K562 (cell line): ENCODE data around the gene VPS16. TPM values are rescaled to one million over a fixed set of nuclear protein-coding genes. Genes with fewer than 3 reads are reported as not detected.

Experiments
- CXXC5 ChIP-seq: fragments of 250-450 bp; sonication (Bioruptor Pico); IDR thresholded peaks from 2 replicates; pipeline ENCODE4 v1.8.0; 2022; ENCODE audit warnings: inconsistent platforms, mild to moderate bottlenecking, moderate library complexity
- HDAC1 ChIP-seq, 2 experiments: fragments of 450-650 bp; IDR thresholded peaks; 2 replicates each; pipeline ENCODE4 v1.6.1; 2016 to 2017; ENCODE audit warnings: inconsistent platforms in 1 of 2, mild to moderate bottlenecking in 1 of 2, moderate library complexity in 1 of 2
- HLTF ChIP-seq: fragments of 450-650 bp; IDR thresholded peaks from 2 replicates; pipeline ENCODE4 v1.6.1; 2016
- HMG20A ChIP-seq: fragments of 450-650 bp; formaldehyde crosslinking; conservative IDR thresholded peaks from 2 replicates; pipeline ENCODE4 v1.4.0; 2020; ENCODE audit warnings: mild to moderate bottlenecking, mixed read lengths
- KLF16 ChIP-seq: IDR thresholded peaks from 2 replicates; pipeline ENCODE4 v1.6.1; 2016; ENCODE audit warnings: antibody characterized with exemption
- MEF2D ChIP-seq: conservative IDR thresholded peaks from 2 replicates; pipeline ENCODE4 v1.6.1; 2016; ENCODE audit warnings: low read depth, missing genetic modification characterization, missing compliant biosample characterization
- RNF219 ChIP-seq: fragments of 250-450 bp; sonication (Bioruptor Pico); IDR thresholded peaks from 2 replicates; pipeline ENCODE4 v1.5.0; 2022; ENCODE audit warnings: mild to moderate bottlenecking
- SMAD2 ChIP-seq: fragments of 150-350 bp; IDR thresholded peaks from 2 replicates; pipeline ENCODE4 v1.6.1; 2014; ENCODE audit warnings: low read depth, mild to moderate bottlenecking, low read length
- XRCC3 ChIP-seq: fragments of 450-650 bp; IDR thresholded peaks from 2 replicates; pipeline ENCODE4 v1.6.1; 2017; ENCODE audit warnings: mild to moderate bottlenecking, moderate library complexity
- ZC3H4 ChIP-seq: sonication (generic); formaldehyde crosslinking; IDR thresholded peaks from 2 replicates; pipeline ENCODE4 v1.9.0; 2021; ENCODE audit warnings: missing genetic modification reagents, borderline replicate concordance
- ZNF12 ChIP-seq: sonication (generic); formaldehyde crosslinking; IDR thresholded peaks from 2 replicates; pipeline ENCODE4 v1.4.0; 2020; ENCODE audit warnings: mild to moderate bottlenecking, missing genetic modification reagents
- ZNF174 ChIP-seq: fragments of 250-450 bp; sonication (Bioruptor Pico); IDR thresholded peaks from 2 replicates; pipeline ENCODE4 v1.4.0; 2020; ENCODE audit warnings: mild to moderate bottlenecking
- ZNF318 ChIP-seq, 2 experiments: fragments of 450-650 bp; IDR thresholded peaks; 2 replicates each; pipeline ENCODE4 v1.6.1; 2016; ENCODE audit warnings: mild to moderate bottlenecking in 2 of 2, borderline replicate concordance in 1 of 2, low read depth in 1 of 2, moderate library complexity in 1 of 2
- ZNF436 ChIP-seq: fragments of 250-450, 450-650 bp; sonication (Bioruptor Pico); formaldehyde crosslinking; IDR thresholded peaks from 2 replicates; pipeline ENCODE4 v1.7.0; 2020; ENCODE audit warnings: mild to moderate bottlenecking
- ZNF764 ChIP-seq: fragments of 250-450 bp; sonication (Bioruptor Pico); IDR thresholded peaks from 2 replicates; pipeline ENCODE4 v1.4.0; 2020; ENCODE audit warnings: low read depth, mild to moderate bottlenecking, moderate library complexity
- polyA plus RNA-seq, 8 experiments: library from polyadenylated mRNA; depleted of rRNA in 4 of 8; stranded (reverse) in 5 of 8; unstranded in 3 of 8; fragments of >200 nt; fragmentation: Nextera tagmentation in 2 of 8; fragmentation: Illumina TruSeq in 1 of 8; extraction: Ambion mirVana in 2 of 8; extraction: Trizol in 1 of 8; gene quantifications; 2 replicates each; pipeline versions ENCODE4 v1.2.1 to v1.2.3, GENCODE V29; 2011 to 2014; ENCODE audit warnings: inconsistent platforms in 1 of 8, missing spikeins in 1 of 8
- total RNA-seq, 7 experiments: library from RNA; depleted of rRNA in 6 of 7; stranded (reverse); fragments of >200 nt in 6 of 7; fragmentation: Illumina TruSeq in 2 of 7; extraction: Trizol in 2 of 7; gene quantifications; 2 replicates each; pipeline versions ENCODE4 v1.2.1 to v1.2.3, GENCODE V29; 2011 to 2021; ENCODE audit warnings: low replicate concordance in 1 of 7

Gene VPS16
- total and polyA plus RNA-seq, 9 of the 15 experiments (the other 6 are each of a cell fraction or from before 2014, with no cell fraction given): 6.8 to 24.7 (median 14.0) TPM

DNA sequence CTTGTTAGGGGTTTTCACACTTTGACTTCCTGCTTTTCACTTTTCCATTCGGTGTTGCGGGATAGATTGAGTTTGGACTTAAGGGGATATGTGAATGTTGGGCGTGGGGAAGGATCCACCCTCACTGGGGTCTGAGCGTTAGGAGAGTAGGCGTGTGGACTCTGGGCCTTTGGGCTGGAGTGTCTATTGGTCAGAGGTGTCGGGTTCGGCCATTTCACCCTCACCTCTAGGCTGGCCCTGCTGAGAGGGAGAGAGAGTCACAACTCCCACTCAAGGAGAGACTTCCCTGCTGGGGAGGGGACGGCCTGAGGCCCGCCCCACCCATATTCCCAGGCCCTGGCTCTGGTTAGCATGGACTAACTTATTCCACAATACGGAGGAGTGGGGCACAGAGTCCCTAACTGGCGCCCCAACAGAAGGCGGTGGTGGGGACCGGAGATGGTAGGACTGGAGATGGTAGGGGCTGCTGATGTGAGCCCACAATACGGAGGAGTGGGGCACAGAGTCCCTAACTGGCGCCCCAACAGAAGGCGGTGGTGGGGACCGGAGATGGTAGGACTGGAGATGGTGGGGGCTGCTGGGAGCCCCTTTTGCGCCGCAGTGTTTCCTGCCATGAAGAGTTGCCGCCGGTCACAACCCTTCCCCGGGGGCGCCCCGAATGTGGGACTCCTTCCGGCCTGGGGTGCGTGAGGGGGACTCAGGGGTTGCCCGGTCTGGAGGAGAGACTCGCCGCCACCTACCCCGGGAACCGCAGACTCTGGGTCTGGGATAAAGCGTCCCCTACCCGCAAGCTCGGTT lies 31.3 kb downstream of the VPS16 start (continued):
- TF ChIP-seq ZNF318 (IDR thresholded peaks at IDR 0.05; ENCODE audit: borderline replicate concordance in 1 of 2, low read depth in 1 of 2) (no peak), ZNF174 (CRISPR knock-in tag) (no peak), RNF219 (no peak), SMAD2 (no peak), HMG20A (CRISPR knock-in tag) (no peak), CXXC5 (no peak), ZNF764 (CRISPR knock-in tag) (no peak), HLTF (no peak), ZNF436 (CRISPR knock-in tag) (no peak), MEF2D (tag) (no peak), KLF16 (no peak), ZNF12 (CRISPR knock-in tag) (0 out of 2 replicates have a peak, but pooled peaks have one; percentile 22), HDAC1 (IDR thresholded peaks at IDR 0.05) (0 out of 4 replicates have a peak, but pooled peaks of 1 of the 2 experiments have one; percentile 37), ZC3H4 (CRISPR knock-in tag) (no peak), XRCC3 (no peak)
